Choroid plexus epithelial cell (primary cell): ENCODE results near the gene C2CD4C.
"Not testable (repeated sequence)": the region's sequence is repeated elsewhere in the genome, so short reads cannot be mapped to it uniquely, and the experiment has no call there.

Experiments
- DNase-seq: peaks from one replicate; pipeline ENCODE4 v3.0.0-alpha.2; 2010; ENCODE audit warnings: low read depth
- H3K4me3 ChIP-seq: 2 replicates; pipeline ENCODE4 v1.5.1; 2011; ENCODE audit warnings: low read depth, mild to moderate bottlenecking, control low read depth, low read length, moderate library complexity
- TF ChIP-seq, protein P1 (sequence below): conservative IDR thresholded peaks from 2 replicates; pipeline ENCODE4 v1.5.1; 2011; ENCODE audit warnings: low read depth, mild to moderate bottlenecking, control low read depth, inconsistent platforms, low read length, moderate library complexity

Gene C2CD4C

DNA sequence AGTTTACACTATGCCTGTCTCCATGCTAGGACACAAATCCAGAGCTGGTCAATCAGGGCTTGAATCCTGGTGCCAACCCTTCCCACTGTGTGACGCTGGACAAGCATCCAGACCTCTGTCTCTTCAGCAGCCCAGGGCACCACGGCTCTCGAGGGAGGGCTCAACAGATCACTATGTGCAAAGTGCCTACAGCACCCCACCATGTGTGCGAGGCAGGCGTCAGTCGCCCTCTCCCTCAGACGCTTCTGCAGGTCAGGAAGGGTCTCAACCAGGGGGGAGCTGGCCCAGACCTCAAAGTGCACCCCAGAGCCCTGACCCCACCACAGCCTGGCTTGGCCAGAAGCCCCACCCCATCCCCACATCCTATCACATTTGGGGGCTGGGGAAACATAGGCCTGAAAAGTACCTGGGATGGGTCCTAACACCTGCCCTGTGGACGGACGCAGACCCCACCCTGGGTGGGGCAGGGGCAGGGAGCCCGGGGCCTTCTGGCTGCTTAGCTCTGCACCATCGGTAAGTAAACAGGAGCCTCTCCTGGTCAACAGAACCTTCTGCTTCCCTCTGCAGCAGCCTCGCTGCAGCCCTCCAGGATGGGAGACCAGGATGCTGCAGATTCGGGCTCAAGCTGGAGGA is 2.9 kb upstream of the C2CD4C start:
- TF ChIP-seq, protein P1, sequence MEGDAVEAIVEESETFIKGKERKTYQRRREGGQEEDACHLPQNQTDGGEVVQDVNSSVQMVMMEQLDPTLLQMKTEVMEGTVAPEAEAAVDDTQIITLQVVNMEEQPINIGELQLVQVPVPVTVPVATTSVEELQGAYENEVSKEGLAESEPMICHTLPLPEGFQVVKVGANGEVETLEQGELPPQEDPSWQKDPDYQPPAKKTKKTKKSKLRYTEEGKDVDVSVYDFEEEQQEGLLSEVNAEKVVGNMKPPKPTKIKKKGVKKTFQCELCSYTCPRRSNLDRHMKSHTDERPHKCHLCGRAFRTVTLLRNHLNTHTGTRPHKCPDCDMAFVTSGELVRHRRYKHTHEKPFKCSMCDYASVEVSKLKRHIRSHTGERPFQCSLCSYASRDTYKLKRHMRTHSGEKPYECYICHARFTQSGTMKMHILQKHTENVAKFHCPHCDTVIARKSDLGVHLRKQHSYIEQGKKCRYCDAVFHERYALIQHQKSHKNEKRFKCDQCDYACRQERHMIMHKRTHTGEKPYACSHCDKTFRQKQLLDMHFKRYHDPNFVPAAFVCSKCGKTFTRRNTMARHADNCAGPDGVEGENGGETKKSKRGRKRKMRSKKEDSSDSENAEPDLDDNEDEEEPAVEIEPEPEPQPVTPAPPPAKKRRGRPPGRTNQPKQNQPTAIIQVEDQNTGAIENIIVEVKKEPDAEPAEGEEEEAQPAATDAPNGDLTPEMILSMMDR: no peak
- DNase-seq: no peak
- no peak overlapping the region for H3K4me3 ChIP-seq

DNA sequence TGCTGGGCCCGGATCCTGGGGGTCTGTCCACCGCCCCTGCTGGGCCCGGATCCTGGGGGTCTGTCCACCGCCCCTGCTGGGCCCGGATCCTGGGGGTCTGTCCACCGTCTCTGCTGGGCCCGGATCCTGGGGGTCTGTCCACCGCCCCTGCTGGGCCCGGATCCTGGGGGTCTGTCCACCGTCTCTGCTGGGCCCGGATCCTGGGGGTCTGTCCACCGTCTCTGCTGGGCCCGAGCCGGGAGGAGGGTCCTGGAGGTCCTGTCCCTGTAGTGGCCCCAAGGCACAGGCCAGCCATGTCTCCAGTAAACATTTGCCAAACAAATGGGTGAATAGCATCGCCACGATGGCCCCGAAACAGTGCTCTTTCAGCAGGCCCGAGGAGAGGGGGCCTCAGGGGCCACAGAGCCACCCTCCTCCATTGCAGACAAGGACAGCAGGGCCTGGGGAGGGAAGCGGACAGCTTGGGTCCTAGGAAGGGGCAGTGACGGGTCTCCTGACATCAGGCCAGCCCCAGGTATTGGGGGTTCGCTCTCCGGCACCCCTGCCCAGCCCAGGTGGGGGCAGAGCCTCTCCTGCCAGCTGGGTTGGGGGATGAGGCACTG is 2.3 kb upstream of the C2CD4C start:
- H3K4me3 ChIP-seq, DNase-seq: not testable (repeated sequence)

DNA sequence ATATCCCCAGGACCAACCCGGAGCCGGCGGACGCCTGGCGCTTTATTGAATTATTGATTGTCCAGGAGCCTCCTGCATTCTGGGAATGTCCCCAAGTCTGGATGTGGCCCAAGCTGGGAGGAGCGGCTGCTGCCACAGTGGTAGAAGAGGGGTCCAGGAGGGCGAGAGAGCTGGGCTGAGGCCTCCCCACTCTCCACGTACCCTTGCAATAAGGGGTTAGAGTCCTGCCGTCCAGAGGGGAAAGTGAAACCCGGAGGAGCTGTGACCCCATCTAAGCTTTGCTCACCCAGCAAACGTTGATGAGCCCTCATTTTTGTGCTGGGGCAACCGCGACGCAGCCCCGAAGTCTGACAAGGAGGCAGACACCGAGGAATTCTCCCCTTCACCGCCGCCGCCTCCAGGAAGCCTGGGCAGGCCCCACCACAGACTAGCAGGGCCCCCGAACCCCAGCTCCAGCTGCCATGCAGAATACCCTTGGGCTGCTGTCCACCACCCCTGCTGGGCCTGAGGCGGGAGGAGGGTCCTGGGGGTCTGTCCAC is 1.4 kb upstream of the C2CD4C start:
- DNase-seq: no peak
- TF ChIP-seq, protein P1: no peak
- no peak overlapping the region for H3K4me3 ChIP-seq

DNA sequence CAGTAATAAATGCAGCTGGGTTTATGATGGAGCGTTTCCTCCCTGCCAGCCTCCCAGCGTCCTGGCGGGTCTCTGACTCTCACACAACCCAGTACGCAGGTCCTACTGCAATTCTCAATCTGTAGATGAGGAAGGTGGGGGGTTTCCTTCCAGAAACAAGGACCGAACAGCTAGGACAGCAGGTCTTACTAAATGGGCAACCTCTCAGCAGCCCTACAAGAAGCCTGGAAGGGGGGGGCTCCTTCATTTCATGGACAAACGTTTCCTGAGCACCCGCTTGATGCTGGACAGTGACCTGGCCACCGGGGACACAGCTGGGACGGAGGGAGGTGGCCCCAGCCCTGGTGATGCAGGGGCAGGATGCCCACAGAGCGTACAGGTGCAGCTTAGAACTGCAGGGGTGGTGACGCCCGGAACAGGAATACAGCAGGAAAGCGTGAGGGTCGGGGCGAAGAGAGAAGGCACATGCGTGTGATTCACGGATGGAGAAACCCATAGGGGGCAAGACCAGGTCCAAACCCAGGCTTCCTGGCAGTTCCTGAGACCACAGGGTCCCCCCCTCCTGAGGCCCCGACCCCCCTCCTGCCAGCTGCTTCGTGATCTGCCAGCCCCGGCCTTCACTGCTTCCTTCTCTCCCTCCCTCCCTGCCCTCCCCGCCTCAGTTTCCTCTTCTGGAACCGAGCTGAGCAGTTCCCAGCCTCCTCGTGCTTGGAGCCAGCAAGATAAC is 732 bp upstream of the C2CD4C start:
- peak; percentile 4 for DNase-seq
- TF ChIP-seq, protein P1: no peak
- no peak overlapping the region for H3K4me3 ChIP-seq

DNA sequence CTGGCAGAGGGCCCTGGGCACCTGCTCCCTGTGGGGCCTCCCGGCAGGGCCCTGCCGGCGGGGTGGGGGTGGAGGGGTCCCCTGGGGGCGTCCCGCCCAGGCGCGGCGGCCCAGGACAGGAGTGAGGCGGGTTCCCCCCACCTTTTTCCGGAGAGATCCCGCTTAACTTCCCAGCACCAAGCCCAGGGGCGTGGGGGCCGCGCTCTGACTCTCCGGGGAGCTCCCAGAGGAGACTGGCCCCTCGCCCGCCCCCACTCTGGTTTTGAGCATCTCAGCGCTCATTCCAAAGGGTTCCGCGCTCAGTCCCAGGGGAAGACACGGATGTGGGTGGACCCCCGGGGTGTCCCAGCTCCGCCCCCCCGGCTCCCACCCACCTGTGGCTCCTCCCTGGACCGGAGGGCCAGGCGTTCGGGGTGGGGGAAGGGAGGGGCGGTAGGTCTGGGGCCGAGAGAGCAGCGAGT is 476 bp downstream of the C2CD4C start:
- no peak overlapping the region for H3K4me3 ChIP-seq
- DNase-seq: no peak

DNA sequence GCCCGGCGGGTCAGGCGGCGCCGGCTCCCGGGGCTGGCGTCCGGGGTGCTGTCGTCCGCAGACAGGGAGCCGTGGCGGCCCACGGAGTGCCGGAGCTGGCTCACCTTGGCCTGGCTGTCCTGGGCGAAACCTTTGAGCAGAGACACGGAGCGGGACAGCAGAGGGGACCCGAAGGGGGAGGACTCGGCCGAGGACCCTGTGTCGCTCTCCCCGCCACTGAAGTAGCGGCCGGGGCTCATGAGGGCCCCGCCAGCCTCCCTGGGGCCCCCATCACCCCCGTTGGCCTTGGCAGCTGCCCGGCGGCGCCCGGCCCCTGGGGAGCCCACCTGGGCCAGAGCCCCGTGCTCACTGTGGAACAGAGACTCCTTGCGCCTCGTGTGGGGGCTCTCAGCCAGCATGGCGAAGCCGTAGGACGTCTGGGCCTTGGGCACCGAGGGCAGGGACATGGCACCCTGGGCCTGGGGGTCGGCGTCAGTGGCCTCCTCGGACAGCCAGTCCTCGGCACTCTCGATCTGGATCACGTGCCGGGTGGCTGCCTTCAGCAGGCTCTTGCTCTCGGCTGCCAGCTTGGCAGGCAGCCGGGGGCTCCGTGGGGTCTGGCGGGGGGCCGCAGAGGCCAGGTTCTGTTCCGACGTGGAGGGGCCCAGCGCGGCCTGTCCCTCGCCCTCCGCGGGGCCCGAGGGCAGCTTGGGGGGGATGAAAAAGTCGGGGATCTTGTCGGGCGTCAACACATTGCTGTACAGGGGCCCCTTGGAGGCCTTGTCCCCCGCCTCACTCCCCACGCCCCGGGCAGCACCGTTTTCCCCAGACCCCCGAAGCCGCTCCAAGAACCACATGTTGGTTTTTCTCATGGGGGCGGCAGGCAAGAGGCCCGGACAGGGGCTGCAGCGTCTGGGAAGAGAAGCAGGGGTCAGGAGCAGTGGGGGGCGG is 1.2 kb downstream of the C2CD4C start:
- TF ChIP-seq, protein P1: no peak
- no peak overlapping the region for H3K4me3 ChIP-seq
- DNase-seq: no peak

More for the DNA sequence above, 476 bp downstream of the C2CD4C start:
- TF ChIP-seq, protein P1: no peak
